ENCODE measurements around the gene AXIN2.

DNA sequence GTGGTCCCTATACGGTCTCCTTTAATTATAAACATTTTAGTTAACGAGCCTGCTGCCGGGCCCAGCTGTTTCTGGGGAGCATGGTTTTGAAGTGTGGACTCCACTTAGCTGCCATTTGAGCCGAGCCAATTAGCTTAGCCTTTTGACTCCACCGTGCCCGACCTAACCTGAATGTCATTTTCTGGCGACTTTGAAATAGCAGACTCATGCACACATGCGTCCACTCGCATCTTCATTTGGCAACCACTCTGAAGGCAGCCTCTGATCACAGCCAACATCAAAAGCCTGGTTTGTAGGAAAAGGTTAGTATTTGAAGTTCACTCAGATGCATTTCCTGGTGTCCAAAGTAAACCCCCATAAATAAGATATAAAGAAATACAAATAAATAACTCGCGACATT lies 16.8 kb downstream of the AXIN2 start:
- TF ChIP-seq, protein P1, sequence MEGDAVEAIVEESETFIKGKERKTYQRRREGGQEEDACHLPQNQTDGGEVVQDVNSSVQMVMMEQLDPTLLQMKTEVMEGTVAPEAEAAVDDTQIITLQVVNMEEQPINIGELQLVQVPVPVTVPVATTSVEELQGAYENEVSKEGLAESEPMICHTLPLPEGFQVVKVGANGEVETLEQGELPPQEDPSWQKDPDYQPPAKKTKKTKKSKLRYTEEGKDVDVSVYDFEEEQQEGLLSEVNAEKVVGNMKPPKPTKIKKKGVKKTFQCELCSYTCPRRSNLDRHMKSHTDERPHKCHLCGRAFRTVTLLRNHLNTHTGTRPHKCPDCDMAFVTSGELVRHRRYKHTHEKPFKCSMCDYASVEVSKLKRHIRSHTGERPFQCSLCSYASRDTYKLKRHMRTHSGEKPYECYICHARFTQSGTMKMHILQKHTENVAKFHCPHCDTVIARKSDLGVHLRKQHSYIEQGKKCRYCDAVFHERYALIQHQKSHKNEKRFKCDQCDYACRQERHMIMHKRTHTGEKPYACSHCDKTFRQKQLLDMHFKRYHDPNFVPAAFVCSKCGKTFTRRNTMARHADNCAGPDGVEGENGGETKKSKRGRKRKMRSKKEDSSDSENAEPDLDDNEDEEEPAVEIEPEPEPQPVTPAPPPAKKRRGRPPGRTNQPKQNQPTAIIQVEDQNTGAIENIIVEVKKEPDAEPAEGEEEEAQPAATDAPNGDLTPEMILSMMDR (conservative IDR thresholded peaks at IDR 0.05; ENCODE audit: low read depth, low read length): no peak
- no peak for TF ChIP-seq EZH2 (IDR thresholded peaks at IDR 0.05; ENCODE audit: borderline replicate concordance, low read depth, low read length, poor library complexity, severe bottlenecking)
